ENCODE results near the gene REEP3.
"Not testable (repeated sequence)": the region's sequence is repeated elsewhere in the genome, so short reads cannot be mapped to it uniquely, and the experiment has no call there.

REEP3 gene

GRCh38 chr10:63553473-63553872, 32.3 kb downstream of the REEP3 start:
- peak; percentile 9 for DNase-seq

GRCh38 chr10:63554657-63555056, 33.5 kb downstream of the REEP3 start:
- DNase-seq: peak; percentile 95

- no peak for DNase-seq
These were observed 34.1 kb downstream of the REEP3 start for GRCh38 chr10:63555330-63555729.

GRCh38 chr10:63558132-63558784, 37.1 kb downstream of the REEP3 start:
- DNase-seq: no peak

- DNase-seq: no peak
These were observed 40.1 kb downstream of the REEP3 start for GRCh38 chr10:63561341-63561740.

- DNase-seq: no peak
These were observed 41.2 kb downstream of the REEP3 start for GRCh38 chr10:63562391-63562790.

GRCh38 chr10:63562857-63563256, 41.7 kb downstream of the REEP3 start:
- no peak for DNase-seq

- no peak for DNase-seq
These were observed 42.4 kb downstream of the REEP3 start for GRCh38 chr10:63563623-63564022.

GRCh38 chr10:63564731-63565130, 43.5 kb downstream of the REEP3 start:
- DNase-seq: not testable (repeated sequence)

GRCh38 chr10:63573068-63573697, 52.0 kb downstream of the REEP3 start:
- DNase-seq: peak; percentile 39

GRCh38 chr10:63574011-63574410, 52.8 kb downstream of the REEP3 start:
- DNase-seq: no peak

GRCh38 chr10:63576501-63576900, 55.3 kb downstream of the REEP3 start:
- DNase-seq: no peak

GRCh38 chr10:63578501-63578900, 57.3 kb downstream of the REEP3 start:
- no peak for DNase-seq

- DNase-seq: no peak
These were observed 58.3 kb downstream of the REEP3 start for GRCh38 chr10:63579371-63580014.

- no peak for DNase-seq
These were observed 61.5 kb downstream of the REEP3 start for GRCh38 chr10:63582690-63583089.

- no peak for DNase-seq
These were observed 62.2 kb downstream of the REEP3 start for GRCh38 chr10:63583397-63583796.

- no peak for DNase-seq
These were observed 62.9 kb downstream of the REEP3 start for GRCh38 chr10:63583909-63584724.

GRCh38 chr10:63584725-63585035, 63.5 kb downstream of the REEP3 start:
- DNase-seq: no peak

- no peak for DNase-seq
These were observed 63.8 kb downstream of the REEP3 start for GRCh38 chr10:63585041-63585440.

- no peak for DNase-seq
These were observed 64.8 kb downstream of the REEP3 start for GRCh38 chr10:63586043-63586442.

- no peak for DNase-seq
These were observed 66.0 kb downstream of the REEP3 start for GRCh38 chr10:63587191-63587590.

GRCh38 chr10:63588436-63589167, 67.4 kb downstream of the REEP3 start:
- DNase-seq: no peak

All from fibroblast of upper back skin (primary cell).